ENCODE data around the gene CSKMT.
"Not testable (repeated sequence)": the region's sequence is repeated elsewhere in the genome, so short reads cannot be mapped to it uniquely, and the experiment has no call there.

CSKMT gene

DNA sequence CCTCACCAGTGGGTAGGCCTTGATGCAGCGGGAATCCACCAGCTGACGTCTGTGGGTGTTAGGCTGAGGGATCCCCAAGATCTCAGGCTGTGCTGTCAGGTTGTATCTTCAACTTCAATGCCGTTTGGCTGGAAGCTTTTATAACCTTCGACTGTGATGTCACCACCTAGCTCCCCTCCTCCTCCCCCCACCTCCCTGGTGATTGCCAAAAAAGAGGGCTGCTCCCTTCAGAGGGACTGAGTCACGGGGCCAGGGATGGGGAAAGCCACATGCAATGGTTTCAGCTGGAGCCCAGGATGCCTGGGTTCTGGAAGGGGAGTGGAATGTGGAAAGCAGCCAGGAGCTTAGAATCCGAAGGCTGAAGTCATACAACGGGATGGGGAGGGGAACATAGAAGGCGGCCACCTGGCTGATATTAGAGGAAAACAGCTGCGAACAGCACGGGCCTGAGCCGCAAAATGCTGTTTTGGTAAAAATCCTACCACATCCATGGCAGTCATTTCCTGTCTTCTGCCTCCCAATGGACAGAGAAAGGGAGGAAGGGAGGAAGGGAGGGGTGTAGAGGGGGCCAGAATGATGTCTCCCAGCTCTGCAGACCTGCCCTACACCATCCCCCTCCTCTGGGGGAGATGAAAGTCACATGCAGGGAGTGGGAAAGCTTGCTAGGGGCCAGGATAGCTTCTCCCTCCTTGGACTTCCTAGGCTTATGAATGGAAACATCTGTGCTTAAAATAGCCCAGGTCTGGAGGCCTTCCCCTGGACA lies 24.5 kb downstream of the CSKMT start, which contains the start of gene LRRN4CL:
TSS of gene LRRN4CL (minus strand) at position 110 of the 763 bp plus-strand sequence. CDS start 1,022 bp downstream, outside the sequence.
- no peak for DNase-seq

DNA sequence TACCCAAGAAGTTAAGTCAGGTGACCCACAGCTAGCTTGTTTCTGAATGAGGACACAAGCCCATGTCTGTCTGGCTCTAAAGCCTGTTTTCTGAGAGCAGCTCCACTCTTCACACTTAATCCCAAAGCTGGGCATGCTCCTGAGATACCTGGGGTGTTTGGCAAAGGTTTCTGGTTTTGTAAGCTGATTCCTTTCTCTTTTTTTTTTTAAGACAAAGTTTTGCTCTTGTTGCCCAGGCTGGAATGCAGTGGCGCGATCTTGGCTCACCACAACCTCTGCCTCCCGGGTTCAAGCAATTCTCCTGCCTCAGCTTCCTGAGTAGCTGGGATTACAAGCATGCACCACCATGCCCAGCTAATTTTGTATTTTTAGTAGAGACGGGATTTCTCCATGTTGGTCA lies 28.5 kb downstream of the CSKMT start:
- not testable (repeated sequence) for DNase-seq

DNA sequence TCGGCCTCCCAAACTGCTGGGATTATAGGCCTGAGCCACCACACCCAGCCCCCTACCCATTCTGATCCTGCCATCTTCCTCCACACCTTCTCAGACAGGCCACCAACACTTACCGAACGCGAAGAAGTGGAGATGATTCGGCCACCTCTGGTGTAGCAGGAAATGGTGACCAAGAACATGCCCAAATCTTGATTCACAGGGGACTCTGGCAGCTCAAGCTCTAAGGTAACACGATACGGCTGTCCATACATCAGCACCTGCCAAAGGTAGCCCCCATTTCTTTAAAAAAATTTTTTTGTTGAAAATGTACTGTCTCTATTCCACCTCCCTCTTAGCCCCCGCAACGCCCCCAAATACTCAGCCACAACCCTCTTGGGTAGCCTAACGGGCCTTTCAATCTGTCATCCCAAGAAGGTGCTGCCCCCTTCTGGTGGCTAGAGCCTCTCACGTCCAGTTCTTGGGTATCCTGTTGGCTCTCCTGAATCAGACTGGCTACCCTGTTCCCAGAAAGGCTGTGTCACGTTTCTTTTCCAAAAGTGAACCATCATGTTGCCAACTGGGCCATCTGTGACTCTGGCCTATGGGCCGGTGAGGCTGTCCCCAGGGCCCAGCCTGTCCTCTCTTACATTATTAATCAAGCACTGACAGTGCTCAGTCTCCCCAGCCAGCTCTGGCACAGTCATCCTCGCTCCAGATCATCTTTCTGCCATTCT lies 29.5 kb downstream of the CSKMT start:
- peak; percentile 83 for DNase-seq

DNA sequence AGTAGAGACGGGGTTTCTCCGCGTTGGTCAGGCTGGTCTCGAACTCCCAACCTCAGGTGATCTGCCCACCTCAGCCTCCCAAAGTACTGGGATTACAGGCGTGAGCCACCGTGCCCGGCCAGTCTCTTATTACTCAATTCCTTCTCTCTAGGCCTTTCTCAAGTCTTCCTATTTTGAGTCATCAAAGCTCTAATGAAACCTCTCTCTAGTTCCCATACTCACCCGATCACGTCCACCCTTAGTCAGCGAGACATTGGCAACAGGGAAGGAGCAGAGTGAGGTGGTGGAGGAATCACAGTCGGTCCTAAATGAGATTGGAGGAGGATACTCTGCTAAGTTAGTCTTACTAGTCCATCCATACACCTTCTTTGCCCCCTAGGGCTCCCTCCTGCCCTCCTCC lies 37.1 kb downstream of the CSKMT start:
- DNase-seq = no peak

DNA sequence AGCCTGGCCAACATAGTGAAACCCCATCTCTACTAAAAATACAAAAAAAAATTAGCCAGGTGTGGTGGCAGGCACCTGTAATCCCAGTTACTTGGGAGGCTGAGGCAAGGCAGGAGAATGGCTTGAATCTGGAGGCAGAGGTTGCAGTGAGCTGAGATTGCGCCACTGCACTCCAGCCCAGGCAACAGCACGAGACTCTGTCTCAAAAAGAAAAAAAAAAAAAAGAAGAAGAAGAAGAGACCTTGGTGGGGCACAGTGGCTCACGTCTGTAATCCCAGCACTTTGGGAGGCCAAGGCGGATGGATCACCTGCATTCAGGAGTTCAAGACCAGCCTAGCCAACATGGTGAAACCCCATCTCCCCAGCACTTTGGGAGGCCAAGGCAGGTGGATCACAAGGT lies 38.8 kb downstream of the CSKMT start:
- DNase-seq = not testable (repeated sequence)

DNA sequence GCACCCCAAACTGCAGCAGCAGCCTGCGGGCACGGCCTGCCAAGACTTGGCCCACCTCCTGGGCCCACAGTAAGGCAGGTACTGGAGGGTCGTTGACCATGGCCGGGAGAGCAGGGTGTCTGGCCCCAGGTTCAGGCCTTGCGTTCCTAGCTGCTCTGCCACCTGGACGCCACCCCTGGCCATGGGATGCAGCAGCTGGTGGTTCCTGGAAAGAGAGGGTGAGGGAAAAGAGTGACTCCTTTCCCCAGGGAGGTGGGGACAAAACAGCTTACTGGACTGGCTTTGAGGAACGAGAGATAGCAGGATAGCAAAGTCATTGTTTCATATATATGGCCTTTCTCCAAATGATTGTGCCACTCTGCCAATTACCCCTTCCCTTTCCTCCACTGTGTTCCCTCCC lies 40.3 kb downstream of the CSKMT start:
- no peak for DNase-seq

DNA sequence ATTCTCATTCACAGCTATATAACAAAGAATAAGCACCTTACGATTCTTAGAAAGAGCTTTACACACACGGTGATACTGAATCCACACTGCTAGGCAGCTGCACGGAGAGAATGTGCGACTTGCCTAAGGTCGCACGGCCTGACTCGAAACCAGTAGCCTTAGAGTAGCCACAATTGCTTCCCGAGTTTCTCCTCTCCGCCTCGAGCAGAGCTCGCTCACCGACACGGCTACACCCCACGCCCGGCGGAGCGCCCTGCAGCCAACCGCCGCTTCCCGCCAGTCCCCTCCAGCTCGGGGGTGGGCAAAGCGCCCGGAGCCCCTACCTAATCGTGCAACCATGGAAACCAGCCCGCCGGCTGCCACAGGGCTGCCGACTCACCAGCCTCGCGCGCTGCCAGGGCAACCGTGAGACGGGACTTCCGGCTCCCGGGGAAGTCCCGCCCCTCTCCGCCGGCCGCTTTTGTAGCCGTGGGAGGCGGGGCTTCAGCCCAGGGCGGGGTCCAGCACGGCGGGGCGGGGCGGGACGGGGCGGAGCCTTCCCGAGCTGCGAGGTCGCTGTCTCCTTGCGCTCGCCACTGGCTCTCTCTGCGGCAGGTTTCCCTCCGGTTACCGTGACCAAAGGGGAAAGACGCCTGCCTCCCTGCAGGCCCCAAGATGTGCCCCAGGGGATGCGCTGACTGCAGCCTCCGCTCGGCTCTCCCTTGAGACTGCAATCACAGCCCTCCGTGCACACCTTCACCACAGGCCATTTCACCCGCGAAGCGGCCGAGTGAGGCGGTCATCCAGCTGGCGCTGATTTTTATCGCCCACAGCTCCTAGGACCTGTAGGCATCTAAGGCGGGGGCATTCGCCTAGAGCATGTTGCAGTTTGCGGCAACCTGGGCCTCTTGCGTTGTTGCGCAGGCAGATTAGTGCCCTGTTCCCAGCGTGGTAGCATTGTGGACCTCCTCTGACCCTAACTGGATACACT lies 41.1 kb downstream of the CSKMT start:
- DNase-seq = peak; percentile 93

DNA sequence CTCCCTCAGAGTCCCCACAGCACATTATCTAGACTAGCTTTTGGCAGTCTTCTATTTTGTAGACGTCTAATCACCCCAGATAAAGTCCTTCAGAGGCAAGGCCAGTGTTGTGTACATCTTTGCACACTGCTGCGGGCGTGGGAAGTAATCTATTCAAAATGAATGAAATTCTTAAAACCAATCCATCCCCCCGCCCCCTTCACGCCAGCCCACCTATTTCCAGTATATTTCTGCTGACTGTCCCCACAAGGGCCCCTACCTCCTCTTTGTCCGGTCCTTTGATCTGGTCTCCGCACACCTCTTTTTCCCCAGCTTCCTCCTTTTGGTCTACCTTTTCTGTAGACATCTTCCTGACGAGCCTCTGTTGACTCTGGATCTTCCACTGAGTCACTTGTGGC lies 41.7 kb downstream of the CSKMT start:
- no peak for DNase-seq

DNA sequence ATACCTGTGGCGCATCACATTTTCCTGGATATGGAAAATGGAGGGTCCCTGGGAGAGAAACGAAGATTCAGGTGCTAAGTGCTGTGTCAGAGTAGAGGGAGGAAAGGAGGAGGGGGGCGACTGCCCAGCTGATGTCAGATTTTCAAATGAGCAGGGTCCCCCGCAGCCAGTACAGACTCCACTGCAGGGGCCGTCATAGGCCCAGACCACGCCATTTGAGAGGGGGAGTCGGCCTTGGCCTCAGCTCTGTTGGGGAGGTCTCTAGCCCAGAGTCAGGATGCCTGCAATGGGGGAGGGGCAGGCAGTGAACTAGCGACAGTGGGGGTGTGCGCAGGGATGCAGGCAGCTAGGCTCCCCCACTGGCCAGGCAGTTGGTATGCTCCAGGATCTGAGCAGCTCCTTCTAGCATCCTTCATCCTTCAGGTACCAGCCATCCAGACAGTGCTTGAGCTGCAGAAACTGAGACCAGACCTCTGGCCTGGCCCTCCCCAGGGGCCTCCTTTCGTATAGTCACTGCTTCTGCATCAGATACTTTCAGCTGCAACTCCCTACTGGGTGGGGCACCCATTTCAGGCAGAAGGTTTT lies 42.3 kb downstream of the CSKMT start, which contains the start of the genes BSCL2 and GNG3:
TSS of gene BSCL2 (minus strand) at position 148 of the 585 bp plus-strand sequence. CDS start 229 bp downstream, outside the sequence.
TSS of gene GNG3 (plus strand) at position 400 of the 585 bp plus-strand sequence. CDS start 620 bp downstream, outside the sequence.
- DNase-seq = no peak

DNA sequence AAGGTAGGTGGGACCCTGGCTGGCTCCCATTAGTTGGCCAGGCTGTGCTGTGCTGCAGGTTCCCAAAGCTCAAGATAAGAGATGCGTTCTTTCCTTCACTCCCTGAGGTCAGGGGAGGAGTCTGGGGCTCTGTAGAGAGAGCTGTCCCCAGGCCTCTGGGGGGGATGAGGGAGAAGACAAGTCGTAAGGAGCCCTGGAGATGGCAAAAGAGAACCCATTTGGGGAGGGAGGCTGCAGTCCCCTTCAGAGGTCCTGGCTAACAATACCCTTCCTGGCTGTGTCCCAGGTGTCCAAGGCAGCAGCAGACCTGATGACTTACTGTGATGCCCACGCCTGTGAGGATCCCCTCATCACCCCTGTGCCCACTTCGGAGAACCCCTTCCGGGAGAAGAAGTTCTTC lies 43.3 kb downstream of the CSKMT start:
- no peak for DNase-seq

DNA sequence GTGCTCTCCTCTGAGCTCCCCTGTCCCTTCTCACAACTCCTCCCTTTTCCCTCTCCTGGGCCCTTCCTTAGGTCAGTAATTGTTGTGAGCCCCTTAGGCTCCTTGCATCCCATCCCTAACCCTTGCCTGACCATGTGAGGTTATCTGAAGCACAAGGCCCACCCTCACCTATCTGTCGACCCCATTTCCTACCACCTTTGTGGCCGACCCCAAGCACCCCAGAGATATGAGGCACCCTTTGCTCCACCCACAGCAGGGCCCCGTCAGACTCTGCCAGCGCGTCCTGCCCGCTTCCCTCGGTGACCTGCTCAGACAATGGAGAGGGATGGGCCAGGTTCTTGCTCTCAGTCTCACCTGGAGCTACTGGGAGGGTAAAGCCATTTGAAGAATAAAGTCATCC lies 43.7 kb downstream of the CSKMT start:
- peak; percentile 49 for DNase-seq

DNA sequence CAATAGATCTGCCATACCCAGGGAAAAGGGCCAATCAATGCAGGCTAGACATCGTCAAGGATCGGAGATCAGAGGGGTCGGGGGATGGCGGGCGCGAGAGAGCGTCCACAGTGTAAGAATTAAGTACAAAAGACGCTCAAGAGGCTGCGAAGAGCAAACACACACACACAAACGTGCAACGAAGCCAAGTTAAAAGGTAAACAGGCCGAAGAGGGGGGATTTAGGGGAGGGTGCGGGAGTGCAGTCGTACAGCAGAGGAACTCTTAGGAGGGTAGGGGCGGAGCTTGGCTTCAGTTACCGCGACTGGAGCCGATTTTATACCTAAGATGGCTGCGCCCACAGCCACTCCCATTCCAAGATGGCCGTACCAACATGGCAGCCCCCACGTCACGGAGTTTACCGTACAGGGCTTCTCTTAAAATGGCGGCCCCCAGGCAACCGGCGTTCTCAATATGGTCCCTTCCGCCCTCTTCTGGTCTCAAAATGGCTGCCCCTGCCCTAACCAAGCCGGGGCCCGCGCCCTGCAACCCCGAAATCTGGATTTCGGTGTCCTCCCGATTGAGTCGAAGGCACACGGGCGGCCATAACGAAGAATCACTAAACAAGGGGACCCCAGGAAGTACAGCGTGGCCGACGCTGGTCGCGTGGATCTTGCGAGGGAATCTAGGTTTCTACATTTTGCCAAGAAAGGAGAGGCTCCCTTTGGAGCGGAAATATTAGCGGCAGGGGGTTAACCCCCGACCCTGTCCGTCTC lies 44.3 kb downstream of the CSKMT start:
- DNase-seq = peak; percentile 97

DNA sequence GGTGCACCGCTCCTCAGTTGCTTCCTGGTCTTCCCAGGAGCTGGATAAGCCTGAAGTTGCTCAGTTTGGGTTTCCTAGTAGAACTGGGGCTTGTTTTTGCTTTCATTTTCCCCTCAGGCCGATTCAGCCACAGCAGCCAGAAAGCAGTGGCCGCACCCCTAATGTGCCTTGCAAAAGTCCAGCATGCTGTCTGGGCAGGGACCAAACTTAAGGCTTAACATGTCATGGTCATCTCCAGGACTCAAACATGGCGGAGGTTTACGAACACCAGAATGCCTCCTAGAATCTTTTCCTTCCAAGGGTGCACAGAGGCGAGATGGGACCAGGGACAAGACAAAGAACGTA lies 44.9 kb downstream of the CSKMT start:
- peak; percentile 28 for DNase-seq

DNA sequence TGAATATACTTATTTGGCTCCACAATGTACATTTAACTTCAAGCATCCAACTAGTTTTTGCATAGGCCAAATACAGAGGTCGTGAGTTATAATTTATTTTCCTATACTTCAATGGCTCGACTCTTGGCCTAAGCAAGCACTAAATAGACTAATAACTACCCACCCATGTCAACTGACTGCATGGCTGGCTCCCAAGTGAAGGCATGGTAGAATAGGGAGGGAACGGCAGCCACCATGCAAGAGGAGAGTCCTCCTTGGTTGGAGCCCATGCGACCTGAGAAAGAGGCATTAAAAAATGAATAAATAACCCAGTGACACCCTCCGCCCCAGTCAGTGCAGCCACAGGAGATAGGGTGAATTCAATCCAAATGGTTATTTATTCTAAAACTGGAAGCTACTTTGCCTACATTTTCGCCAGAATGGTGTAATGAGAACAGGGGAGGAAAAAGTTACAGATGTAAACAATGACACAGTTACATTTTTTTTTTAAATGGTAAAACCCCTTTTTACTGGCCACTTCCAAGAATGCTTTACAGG lies 47.2 kb downstream of the CSKMT start:
- no peak for DNase-seq

DNA sequence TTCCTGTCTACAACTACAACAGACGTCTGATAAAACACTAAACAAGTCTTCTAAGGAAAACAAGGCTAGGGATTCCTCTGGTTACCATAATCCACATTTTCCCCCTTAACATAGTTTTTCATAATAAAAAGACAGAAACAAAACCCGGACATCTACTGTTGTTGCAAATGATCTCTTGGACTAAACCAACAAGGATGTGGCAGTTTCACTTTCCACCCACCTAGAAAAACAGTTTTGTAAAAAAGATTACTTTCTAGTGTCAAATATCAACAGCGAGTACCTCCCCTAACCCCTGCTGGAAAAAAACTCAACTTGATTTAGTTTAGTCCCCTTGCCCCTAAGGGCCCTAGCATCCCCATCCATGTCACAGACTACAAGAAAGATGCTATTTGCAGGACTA lies 47.7 kb downstream of the CSKMT start:
- DNase-seq = no peak

DNA sequence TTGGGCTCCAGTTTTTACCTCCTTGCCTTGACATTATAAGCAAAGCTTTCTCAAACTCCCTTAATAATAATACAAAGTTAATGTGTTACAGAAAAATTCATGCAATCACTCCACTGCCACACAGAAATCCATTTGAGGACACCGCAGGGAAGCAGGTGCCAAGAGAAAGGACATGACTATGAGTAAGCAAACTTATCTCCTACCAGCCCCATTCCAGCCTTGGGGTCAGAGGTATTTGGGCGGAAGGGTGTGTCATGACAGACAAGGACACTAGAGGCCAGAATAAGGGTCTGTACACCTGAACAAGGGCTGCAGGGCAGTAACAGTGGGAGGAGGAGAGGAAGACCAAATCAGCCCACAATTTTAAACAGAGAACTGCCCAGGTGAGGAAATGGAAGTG lies 48.2 kb downstream of the CSKMT start:
- DNase-seq = no peak

DNA sequence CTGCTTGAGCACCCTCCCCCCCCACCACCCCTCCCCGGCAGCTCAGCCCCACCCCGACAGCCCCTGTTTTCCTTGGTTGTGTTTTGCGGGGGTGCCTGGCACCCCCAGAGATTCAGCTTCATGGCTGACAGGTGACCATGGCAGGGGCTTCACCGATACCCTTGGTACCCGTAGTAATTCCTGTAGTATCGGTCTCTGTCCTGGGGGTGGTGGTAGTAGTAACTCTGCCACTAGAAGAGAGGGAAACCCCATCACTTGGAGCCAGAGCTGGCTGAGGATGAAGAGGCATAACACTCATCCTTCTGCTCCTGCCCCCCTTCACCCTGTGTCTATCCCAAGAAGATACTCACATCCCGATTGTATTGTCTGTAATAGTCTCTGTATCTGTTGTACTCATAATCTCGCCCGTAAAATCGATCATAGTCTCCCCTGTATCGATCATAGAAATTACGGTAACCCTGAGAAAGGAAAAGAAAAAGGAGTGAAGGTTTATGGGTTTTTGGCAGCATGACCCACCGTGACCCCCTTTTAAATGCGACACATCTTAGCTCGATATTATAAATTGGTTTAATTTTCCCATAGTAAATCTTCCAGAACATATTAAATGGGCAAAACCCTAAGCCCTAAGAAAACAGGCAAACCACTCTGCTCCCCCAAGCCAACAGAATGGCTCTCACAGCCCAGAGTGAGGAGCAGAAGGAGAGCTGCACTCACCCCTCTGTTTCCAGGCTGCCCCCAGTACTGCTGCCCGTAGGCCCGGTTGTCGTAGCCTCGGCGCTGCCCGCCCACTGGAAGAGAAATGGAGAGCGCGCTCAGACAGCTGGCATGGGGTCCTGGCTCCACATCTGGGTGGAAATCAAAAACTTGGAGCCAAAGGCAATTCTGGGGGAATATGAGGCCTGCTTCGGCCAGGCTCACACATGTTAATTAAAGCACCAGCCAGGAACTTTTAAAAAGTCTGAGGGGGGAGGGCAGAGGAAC lies 50.3 kb downstream of the CSKMT start:
- no peak for DNase-seq

DNA sequence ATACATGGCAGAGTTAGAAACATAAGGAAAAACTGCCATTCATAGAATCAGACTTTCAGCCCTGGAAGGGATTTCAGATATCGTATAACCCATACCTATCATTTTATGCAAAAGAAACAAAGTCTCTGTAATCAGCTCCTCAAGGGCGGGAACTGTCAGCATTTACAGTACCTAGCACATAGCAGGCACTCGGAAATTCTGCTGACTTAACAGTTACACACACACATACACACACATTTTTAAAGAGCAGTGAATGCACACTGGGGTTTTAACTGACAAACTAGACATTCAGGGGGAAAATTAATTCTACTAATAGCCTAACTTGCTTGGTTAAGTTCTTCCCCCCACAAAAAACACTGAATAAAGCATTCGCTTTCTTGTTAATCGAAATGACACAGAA lies 51.1 kb downstream of the CSKMT start:
- DNase-seq = no peak

DNA sequence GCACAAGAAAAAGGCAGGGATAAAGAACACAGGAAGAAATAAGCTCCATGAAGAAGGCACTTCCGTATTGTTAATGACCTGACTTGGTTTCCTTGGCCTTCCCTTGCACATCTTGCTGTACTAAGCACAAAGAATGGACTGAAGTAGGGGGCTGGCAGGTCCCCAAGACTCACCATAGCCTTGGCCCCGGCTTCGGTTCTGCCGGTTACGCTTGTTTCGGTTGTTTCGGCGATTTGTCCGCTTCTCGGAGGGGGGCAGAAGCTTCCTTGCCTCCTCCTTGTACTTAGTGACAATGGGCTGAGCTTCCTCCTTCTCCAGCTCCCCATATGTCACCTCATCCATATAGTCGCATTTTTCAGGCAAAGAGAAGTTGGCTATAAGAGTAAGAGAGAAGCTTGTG lies 51.7 kb downstream of the CSKMT start:
- no peak for DNase-seq

Data from stimulated activated CD4-positive, alpha-beta T cell treated with anti-CD3 and anti-CD28 coated beads, Interleukin-4, amount 100 ng/mL, for 24 hours (primary cell).